Mucosa of descending colon (tissue), 3 donors: ENCODE results near the gene TSPAN18. TPM values are rescaled to one million over a fixed set of nuclear protein-coding genes. Genes with fewer than 3 reads are reported as not detected.

Experiments used
- ATAC-seq: fragments of 200-7000 bp; cut with Tn5 transposase; one replicate; pipeline ENCODE4 v1.9.1; 2020; ENCODE audit warnings: mild to moderate bottlenecking, moderate library complexity
- DNase-seq, 3 donors: peaks; one replicate each; pipeline ENCODE4 v3.0.0-alpha.2; 2020
- H3K36me3 ChIP-seq: fragments of 200-600 bp; one replicate; pipeline ENCODE4 v1.8.0; 2021; ENCODE audit warnings: low read depth, mild to moderate bottlenecking
- H3K4me1 ChIP-seq: fragments of 200-600 bp; one replicate; pipeline ENCODE4 v1.8.0; 2021; ENCODE audit warnings: low read depth, mild to moderate bottlenecking
- H3K4me3 ChIP-seq: fragments of 200-600 bp; one replicate; pipeline ENCODE4 v1.8.0; 2021; ENCODE audit warnings: mild to moderate bottlenecking
- H3K9me3 ChIP-seq: fragments of 200-600 bp; one replicate; pipeline ENCODE4 v1.8.0; 2021; ENCODE audit warnings: mild to moderate bottlenecking
- CTCF ChIP-seq: fragments of 200-600 bp; IDR thresholded peaks from one replicate; pipeline ENCODE4 v1.8.0; 2022; ENCODE audit warnings: antibody characterized with exemption, mild to moderate bottlenecking
- intact Hi-C, 2 donors: fragments of 100-400 bp; cut with DNase I in 1 of 2; cut with micrococcal nuclease in 1 of 2; formaldehyde crosslinking; loops; one replicate each; pipeline versions ENCODE4 v1.11.0 to v1.11.1; 2022; cut with DNase I, micrococcal nuclease
- total RNA-seq, 3 donors: library from RNA; stranded (reverse); fragmentation: NEBNext Ultra II Directional in 2 of 3; extraction: Animal tissue kit (Norgen Biotek cat#: 25700) in 2 of 3; gene quantifications; one replicate each; pipeline versions ENCODE4 v1.2.1 to v1.2.4, GENCODE V29; 2021 to 2023
- donor health status: DM: no; HTN: no; CAD: no; lungs with moderate emphysema.
- donor health status: DM: no; HTN: no; CAD: no.
- donor health status: DM: no; HTN: yes; CAD: no.

Gene TSPAN18
- total RNA-seq, 3 donors from 2014 or later, result 3.6 to 63.2 (median 8.5) TPM

GRCh38 chr11:44784851-44785250 lies 58.1 kb downstream of the TSPAN18 start:
- H3K4me3 ChIP-seq, result no peak overlapping the region
- no peak for TF ChIP-seq CTCF
- ATAC-seq (no peak), DNase-seq (no peak)
- no peaks in the 10 kb centered on the region for H3K4me1 ChIP-seq
- no peaks in the 10 kb centered on the region for H3K9me3 ChIP-seq
- H3K36me3 ChIP-seq, result no peaks in the 10 kb centered on the region
- intact Hi-C loops, result no loop called here

GRCh38 chr11:44785856-44786607 lies 59.3 kb downstream of the TSPAN18 start:
- no peak for DNase-seq

GRCh38 chr11:44787070-44787469 lies 60.3 kb downstream of the TSPAN18 start:
- Histone ChIP-seq H3K9me3 (no peaks in the 10 kb centered on the region), H3K4me1 (no peaks in the 10 kb centered on the region), H3K4me3 (no peak overlapping the region), H3K36me3 (no peaks in the 10 kb centered on the region)
- intact Hi-C loops, result no loop called here
- TF ChIP-seq CTCF, result no peak
- DNase-seq, result no peak
- no peak for ATAC-seq

More at GRCh38 chr11:44785856-44786607, 59.3 kb downstream of the TSPAN18 start:
- Histone ChIP-seq H3K4me3 (no peak overlapping the region), H3K9me3 (no peaks in the 10 kb centered on the region), H3K36me3 (no peaks in the 10 kb centered on the region), H3K4me1 (no peaks in the 10 kb centered on the region)
- intact Hi-C loops, result no loop called here
- ATAC-seq, result no peak
- TF ChIP-seq CTCF, result no peak

GRCh38 chr11:44787981-44788380 lies 61.2 kb downstream of the TSPAN18 start:
- Histone ChIP-seq H3K9me3 (no peaks in the 10 kb centered on the region), H3K36me3 (no peaks in the 10 kb centered on the region), H3K4me3 (no peak overlapping the region), H3K4me1 (no peaks in the 10 kb centered on the region)
- DNase-seq (no peak), ATAC-seq (no peak)
- intact Hi-C loops, result no loop called here
- TF ChIP-seq CTCF, result no peak

- Histone ChIP-seq H3K4me1 (no peaks in the 10 kb centered on the region), H3K36me3 (no peaks in the 10 kb centered on the region), H3K9me3 (no peaks in the 10 kb centered on the region), H3K4me3 (no peak overlapping the region)
- no peak for DNase-seq
- ATAC-seq, result no peak
- intact Hi-C loops, result no loop called here
- TF ChIP-seq CTCF, result no peak
Measured at GRCh38 chr11:44788536-44789261, 61.9 kb downstream of the TSPAN18 start.
